ENCODE data around the gene DPP6.

DNA sequence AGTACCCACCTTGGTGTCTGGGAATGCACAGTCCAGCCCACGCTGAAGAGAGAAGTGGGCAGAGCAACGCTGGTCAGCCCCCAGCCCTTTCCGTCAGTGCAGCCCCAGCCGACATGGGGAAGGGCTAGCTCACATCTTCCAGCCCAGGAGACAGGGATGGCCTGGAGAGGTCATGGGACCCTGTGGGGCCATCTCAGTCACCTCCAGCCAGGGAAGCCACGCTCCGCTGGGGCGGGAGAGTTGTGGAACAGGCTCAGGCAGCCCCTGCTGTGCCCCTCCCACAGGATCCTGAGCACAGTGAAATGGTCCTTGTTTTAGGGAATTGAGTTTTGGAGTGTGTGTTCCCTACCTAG lies 865.6 kb downstream of the DPP6 start:
- TF ChIP-seq POLR2A (IDR thresholded peaks at IDR 0.05; ENCODE audit: low read length) (no peak), GATA1 (IDR thresholded peaks at IDR 0.05; ENCODE audit: low read depth, low read length) (no peak)
